ENCODE measurements around the gene SMIM41.

GRCh38 chr12:52060498-52061177 is 18.9 kb upstream of the SMIM41 start:
- TF ChIP-seq CTCF (IDR thresholded peaks at IDR 0.05; ENCODE audit: low read length): no peak
- no peak for TF ChIP-seq EZH2 (optimal IDR thresholded peaks at IDR 0.05; ENCODE audit: low read depth, low read length)
